GM18858 (cell line): ENCODE measurements around the gene ACBD3.

Source experiments
- ATAC-seq: cut with Tn5 transposase; IDR thresholded peaks from one replicate; pipeline ENCODE4 v1.9.1; 2021; ENCODE audit not compliant: unreplicated experiment

ACBD3 gene

DNA sequence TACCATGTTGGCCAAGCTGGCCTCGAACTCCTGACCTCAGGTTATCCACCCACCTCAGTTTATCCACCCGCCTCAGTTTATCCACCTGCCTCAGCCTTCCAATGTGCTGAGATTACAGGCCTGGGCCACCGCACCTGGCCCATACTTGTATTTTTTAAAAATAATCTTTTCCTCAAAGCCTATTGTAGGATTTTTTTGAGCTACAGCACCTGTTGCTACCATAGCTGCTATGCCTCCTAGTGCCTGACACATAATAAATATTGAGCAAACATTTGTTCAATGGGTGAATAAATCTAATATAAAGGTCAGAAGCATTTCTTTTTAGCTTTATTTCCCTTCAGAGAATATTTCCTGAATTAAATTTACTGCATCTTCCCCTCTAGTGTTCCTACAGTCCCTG, 15.7 kb upstream of the ACBD3 start:
- no peak for ATAC-seq

- no peak for ATAC-seq
Measured at GRCh38 chr1:226201029-226201593, 14.6 kb upstream of the ACBD3 start.

DNA sequence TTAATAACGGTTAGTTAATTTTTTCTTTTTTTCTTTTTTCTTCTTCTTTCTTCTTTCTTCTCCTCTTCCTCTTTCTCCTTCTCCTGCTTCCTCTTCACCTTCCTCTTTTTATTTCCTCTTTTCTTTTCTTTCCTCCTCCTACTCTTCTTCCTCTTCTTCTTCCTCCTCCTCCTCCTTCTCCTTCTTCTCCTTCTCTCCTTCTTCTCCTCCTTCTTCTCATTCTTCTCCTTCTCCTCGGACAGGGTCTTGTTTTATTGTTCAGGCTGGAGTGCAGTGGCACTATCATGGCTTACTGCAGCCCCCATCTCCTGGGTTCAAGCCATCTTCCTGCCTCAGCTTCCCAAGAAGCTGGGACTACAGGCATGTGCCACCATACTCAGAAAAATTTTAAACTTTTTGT, 13.4 kb upstream of the ACBD3 start:
- no peak for ATAC-seq

DNA sequence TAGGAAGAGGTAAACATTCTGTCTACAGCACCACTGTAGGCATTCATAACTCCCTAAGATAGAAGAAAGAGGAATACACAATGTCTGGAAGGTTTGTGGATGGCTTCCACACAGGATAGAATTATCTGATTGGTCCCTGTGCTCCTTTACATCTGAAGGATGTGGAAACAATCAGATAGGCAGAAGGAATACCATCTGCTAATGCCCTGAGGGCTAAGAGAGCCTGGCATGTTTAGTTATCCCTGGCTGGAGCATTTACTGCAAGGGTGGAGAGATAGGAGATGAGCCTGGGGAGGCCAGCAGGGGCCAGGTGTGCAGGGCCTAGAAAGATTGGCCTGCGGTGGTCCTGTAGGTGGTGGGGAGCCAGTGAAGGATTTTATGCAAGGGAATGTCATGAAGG, 8.6 kb upstream of the ACBD3 start:
- ATAC-seq, result no peak

DNA sequence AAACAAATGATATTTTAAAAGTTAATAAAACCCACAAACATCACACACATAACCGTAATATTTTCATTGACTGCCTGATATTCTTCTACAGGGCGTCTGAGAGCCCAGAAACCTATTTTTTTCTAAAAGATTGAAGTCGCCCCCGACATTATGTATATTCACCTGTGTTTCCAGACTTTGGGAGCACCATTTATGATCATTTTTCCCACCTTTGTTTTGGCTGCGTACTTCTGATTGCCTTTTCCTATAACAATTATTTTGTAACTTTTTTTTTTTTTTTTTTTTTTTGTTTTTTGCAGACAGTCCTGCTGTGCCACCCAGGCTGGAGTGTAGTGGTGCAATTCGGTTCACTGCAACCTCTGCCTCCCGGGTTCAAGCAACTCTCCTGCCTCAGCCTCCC, 839 bp upstream of the ACBD3 start:
- no peak for ATAC-seq

- ATAC-seq, result no peak
Measured at GRCh38 chr1:226187019-226187322, 430 bp upstream of the ACBD3 start.

DNA sequence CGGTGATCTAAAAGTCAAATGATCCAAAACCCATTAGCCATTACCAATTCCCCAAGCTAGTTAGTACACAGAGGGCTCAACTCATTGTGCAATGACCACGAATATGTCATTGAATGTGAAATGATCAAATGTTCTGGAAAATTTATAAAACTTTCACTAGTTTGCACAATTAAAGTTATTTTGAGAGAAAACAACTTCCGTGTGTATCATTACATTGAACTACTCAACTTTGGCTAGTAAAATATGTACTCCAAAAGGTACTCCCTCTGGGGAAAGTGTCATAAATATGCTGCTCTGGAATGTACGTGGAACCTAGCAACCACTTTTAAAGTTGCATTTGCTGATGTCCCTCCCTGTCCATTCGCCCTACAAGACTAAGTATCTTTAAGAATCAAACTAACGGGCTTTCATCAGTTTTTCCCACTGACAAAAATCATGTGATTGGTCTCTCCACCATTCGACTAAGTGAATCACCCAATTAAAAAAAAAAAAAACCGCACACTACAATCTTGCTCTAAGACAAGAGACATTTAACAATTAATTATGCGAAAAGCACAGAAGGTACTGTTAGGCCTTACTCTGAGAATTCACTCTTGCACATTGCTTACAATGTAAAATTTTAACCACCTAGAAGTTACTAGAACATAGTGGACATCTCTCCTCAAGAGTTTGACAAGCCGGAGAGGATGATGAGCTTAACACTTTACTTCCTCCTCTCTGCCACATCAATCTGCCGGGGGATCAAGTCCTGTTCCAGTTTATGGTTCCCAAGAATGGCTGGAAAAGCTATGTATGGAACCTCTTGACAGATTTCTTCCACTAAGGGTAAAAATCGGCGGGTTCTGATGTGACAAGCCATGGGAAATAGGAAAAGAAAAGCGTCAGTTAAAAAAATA, 1.2 kb downstream of the ACBD3 start:
- ATAC-seq, result no peak

GRCh38 chr1:226181996-226182714, 4.4 kb downstream of the ACBD3 start:
- no peak for ATAC-seq

DNA sequence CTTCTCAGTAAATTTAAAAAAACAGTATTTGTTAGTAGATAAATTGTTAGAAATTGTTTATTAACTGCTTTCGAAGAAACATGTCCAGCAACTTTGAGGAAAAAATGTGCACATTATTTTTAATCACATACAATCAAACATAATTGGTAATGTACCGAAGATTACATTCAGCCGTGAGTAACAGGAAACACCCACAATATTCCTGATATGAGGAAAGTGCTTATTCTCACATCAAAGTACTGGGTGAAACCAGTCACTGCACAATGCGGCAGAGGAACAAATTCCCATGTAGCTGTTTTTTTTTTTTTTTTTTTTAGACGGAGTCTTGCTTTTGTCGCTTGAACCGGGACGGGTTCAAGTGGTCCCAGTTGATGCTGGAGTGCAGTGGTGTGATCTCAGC, 9.7 kb downstream of the ACBD3 start:
- ATAC-seq, result no peak

DNA sequence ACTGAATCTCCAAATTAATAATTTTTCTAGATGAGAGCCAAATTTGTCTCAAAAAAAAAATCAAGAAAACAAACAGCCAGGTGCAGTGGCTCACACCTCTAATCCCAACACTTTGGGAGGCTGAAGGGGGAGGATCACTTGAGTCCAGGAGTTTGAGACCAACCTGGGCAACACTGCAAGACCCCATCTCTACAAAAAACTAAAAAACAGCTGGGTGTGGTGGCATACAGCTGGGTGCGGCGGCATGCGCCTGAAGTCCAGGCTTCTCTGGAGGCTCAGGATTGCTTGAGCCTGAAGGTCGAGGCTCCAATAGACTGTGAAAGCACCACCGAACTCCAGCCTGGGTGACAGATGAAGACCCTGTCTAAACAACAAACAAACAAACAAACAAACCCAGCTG, 14.0 kb downstream of the ACBD3 start:
- no peak for ATAC-seq

- ATAC-seq, result no peak
Measured at GRCh38 chr1:226166341-226166740, 20.2 kb downstream of the ACBD3 start.

DNA sequence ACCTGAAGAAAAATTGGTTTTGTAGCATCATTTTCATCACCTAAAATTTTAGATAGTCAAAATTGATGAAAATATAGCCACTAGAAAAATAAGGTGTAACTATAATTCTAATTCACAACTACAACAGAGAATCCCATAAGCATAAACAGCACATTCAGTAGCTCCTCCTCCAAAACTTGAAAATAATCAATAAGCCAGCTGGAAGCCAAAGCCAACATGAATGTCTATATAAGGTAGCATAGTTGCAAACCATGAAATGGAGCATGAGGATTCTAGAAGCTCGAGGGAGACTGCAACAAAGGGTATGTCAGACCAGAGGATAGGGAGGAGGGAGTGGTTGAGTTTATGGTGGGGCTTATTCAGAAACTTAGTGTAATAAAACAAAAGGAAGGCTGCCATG, 22.4 kb downstream of the ACBD3 start:
- no peak for ATAC-seq

GRCh38 chr1:226162898-226163297, 23.6 kb downstream of the ACBD3 start:
- ATAC-seq, result no peak

GRCh38 chr1:226158983-226159382, 27.6 kb downstream of the ACBD3 start:
- no peak for ATAC-seq

DNA sequence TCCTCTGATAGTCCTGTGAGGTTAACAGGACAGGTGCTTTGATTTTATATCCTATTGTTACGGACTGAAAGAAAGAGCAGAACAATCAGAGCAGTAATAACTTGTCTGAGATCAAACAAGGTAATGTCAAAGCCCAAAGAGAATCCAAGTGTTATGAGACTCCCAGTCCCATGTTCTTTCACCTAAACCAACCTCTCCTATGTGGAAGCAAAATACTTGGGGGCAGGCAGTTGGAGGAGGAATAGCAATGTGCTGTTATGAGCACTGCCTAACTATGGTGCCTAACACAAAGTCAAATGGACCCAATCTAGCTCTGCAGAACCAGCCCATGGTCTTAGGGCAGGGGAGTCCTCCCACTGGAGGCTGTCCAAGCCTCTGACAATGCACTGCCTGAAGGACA, 28.1 kb downstream of the ACBD3 start:
- no peak for ATAC-seq

DNA sequence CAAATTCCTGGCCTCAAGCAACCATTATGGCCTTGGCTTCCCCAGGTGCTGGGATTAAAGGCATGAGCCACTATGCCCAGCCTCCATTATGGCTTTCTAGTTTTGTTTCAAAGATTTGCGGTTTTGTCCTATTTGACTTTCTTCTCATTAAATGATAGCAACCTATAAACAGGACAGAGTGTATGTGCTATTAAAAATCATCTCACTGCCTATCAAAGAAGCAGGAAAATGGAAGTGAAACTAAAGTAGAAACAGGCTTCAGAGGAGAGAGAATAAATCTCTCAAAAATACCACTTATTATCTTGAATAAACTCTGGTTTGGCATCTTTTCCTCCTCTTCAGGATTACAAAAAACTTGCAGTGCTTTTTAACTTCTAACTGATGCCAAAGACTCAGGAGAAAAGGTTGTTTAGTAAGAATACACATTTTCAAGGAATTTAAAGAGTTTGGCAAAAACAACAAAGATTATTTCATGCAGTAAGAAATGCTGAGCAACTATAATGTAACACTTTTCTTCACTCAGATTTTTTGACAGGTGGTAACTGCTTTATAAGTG, 28.7 kb downstream of the ACBD3 start:
- no peak for ATAC-seq

GRCh38 chr1:226154593-226154992, 31.9 kb downstream of the ACBD3 start:
- no peak for ATAC-seq

DNA sequence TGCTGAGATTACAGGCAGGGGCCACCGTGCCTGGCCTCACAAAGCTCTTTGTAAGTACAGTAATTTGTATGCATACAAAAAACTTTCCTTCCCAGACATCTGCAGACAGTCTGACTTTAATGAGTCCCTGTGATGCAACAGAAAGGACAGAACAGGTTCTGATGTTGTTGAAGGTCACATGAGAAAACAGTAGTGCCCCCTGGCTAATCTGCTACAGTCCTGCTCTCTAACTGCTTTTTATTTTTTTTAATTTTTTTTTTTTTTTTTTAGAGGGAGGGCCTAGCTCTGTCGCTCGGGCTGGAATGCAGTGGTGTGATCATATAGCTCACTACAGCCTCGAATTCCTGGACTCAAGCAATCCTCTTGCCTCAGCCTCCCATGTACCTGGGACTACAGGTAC, 36.7 kb downstream of the ACBD3 start:
- no peak for ATAC-seq

GRCh38 chr1:226148121-226148648, 38.4 kb downstream of the ACBD3 start:
- no peak for ATAC-seq

- no peak for ATAC-seq
Measured at GRCh38 chr1:226144045-226144444, 42.5 kb downstream of the ACBD3 start.

DNA sequence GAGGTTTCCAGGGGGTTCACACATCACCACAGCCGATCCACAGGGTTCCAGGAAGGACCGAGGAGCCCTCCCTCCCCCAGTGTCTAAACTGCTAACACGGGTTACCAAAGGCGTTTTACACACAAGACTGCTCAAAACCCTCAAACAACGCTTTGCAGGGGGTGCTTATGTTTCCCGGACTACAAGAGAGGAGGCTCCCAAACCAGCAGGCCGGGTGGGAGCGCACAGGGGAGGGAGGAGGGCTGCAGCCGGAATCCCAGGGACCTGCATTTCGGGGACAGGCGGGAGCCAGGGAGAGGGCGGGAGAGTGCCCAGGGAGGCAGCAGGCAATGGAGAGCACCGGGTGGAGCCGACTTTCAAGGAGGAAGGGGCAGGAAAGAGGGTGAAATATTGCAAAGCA, 50.8 kb downstream of the ACBD3 start:
- no peak for ATAC-seq
